OCI-LY3 (cell line): Measurements from ENCODE around the gene GAS7.

Experiments used
- H2AFZ ChIP-seq: fragments of 200-600, 300-600 bp; shearing (Covaris generic); 2 replicates; pipeline ENCODE4 v1.6.0; 2014; ENCODE audit warnings: antibody characterized with exemption, low read depth, low read length
- H3K27ac ChIP-seq: fragments of 200-600, 300-600 bp; sonication (generic); 2 replicates; pipeline ENCODE4 v1.5.1; 2014; ENCODE audit warnings: mild to moderate bottlenecking, low read length, moderate library complexity, mixed read lengths
- H3K27me3 ChIP-seq: fragments of 200-600, 300-600 bp; sonication (generic); 2 replicates; pipeline ENCODE4 v1.6.1; 2014; ENCODE audit warnings: low read depth, low read length, mixed read lengths
- H3K36me3 ChIP-seq: fragments of 200-600, 300-600 bp; sonication (generic); replicated peaks from 2 replicates; pipeline ENCODE3; 2014; ENCODE audit warnings: low read depth, low read length, mixed read lengths
- H3K4me1 ChIP-seq: fragments of 300-600, 200-600 bp; sonication (generic); 2 replicates; pipeline ENCODE4 v1.6.1; 2014; ENCODE audit warnings: low read length, mixed read lengths
- H3K4me2 ChIP-seq: fragments of 200-600, 300-600 bp; sonication (generic); 2 replicates; pipeline ENCODE4 v1.6.1; 2014; ENCODE audit warnings: low read length, mixed read lengths
- H3K4me3 ChIP-seq: fragments of 300-600, 200-600 bp; sonication (generic); 2 replicates; pipeline ENCODE4 v1.5.1; 2014; ENCODE audit warnings: antibody characterized with exemption, mild to moderate bottlenecking, low read length, moderate library complexity
- H3K79me2 ChIP-seq: fragments of 300-600, 200-600 bp; shearing (Covaris generic); 2 replicates; pipeline ENCODE4 v1.6.1; 2014; ENCODE audit warnings: mild to moderate bottlenecking, low read length, mixed read lengths
- H3K9ac ChIP-seq: fragments of 300-600, 200-600 bp; shearing (Covaris generic); 2 replicates; pipeline ENCODE4 v1.6.0; 2014; ENCODE audit warnings: mild to moderate bottlenecking, low read length, moderate library complexity
- H3K9me3 ChIP-seq: fragments of 200-600, 300-600 bp; shearing (Covaris generic); 2 replicates; pipeline ENCODE4 v1.6.1; 2014; ENCODE audit warnings: low read length, mixed read lengths; ENCODE audit not compliant: insufficient read depth
- H4K20me1 ChIP-seq: fragments of 200-600, 300-600 bp; sonication (generic); 2 replicates; pipeline ENCODE4 v1.6.1; 2016; ENCODE audit warnings: low read length, mixed read lengths; ENCODE audit not compliant: insufficient read depth
- CTCF ChIP-seq: fragments of 200-600, 300-600 bp; sonication (generic); IDR thresholded peaks from 2 replicates; pipeline ENCODE4 v1.5.1; 2014; ENCODE audit warnings: antibody characterized with exemption, low read length, low read depth
- EZH2phosphoT487 ChIP-seq: fragments of 200-600 bp; shearing (Covaris generic); IDR thresholded peaks from 2 replicates; pipeline ENCODE4 v1.6.1; 2018; ENCODE audit warnings: antibody characterized with exemption, mixed run types, low read depth

Gene GAS7

GRCh38 chr17:9905902-9906301, 292.5 kb downstream of the GAS7 start:
- H3K27me3 ChIP-seq: no peaks in the 10 kb centered on the region
- no peaks in the 10 kb centered on the region for H3K36me3 ChIP-seq
- no peaks in the 10 kb centered on the region for H4K20me1 ChIP-seq
- H2AFZ ChIP-seq: no peak overlapping the region
- H3K27ac ChIP-seq: no peak overlapping the region
- no peaks in the 10 kb centered on the region for H3K79me2 ChIP-seq
- TF ChIP-seq EZH2phosphoT487: no peak
- TF ChIP-seq CTCF: peak; percentile 47
- H3K4me1 ChIP-seq: no peaks in the 10 kb centered on the region
- no peak overlapping the region for H3K4me3 ChIP-seq
- no peak overlapping the region for H3K9ac ChIP-seq
- no peaks in the 10 kb centered on the region for H3K9me3 ChIP-seq
- no peak overlapping the region for H3K4me2 ChIP-seq

GRCh38 chr17:9905078-9905415, 293.4 kb downstream of the GAS7 start, which contains the start of gene RCVRN:
Gene RCVRN (minus strand): TSS chr17:9905271. CDS start chr17:9905180, 91 bp downstream.
- Histone ChIP-seq H3K27me3 (no peaks in the 10 kb centered on the region), H3K27ac (no peak within 1 kb of the TSS), H4K20me1 (no peaks in the 10 kb centered on the region), H3K9ac (no peak within 1 kb of the TSS), H3K9me3 (no peaks in the 10 kb centered on the region), H3K4me1 (no peaks in the 10 kb centered on the region), H3K79me2 (no peaks in the 10 kb centered on the region), H2AFZ (no peak within 1 kb of the TSS), H3K4me2 (no peak within 1 kb of the TSS), H3K4me3 (no peak within 1 kb of the TSS), H3K36me3 (no peaks in the 10 kb centered on the region)
- TF ChIP-seq EZH2phosphoT487 (no peak), CTCF (no peak)

- no peaks in the 10 kb centered on the region for H4K20me1 ChIP-seq
- no peak overlapping the region for H3K9ac ChIP-seq
- TF ChIP-seq CTCF: no peak
- H3K4me3 ChIP-seq: no peak overlapping the region
- no peaks in the 10 kb centered on the region for H3K36me3 ChIP-seq
- H3K79me2 ChIP-seq: no peaks in the 10 kb centered on the region
- H2AFZ ChIP-seq: no peak overlapping the region
- H3K27me3 ChIP-seq: no peaks in the 10 kb centered on the region
- H3K27ac ChIP-seq: no peak overlapping the region
- no peaks in the 10 kb centered on the region for H3K4me1 ChIP-seq
- no peaks in the 10 kb centered on the region for H3K9me3 ChIP-seq
- H3K4me2 ChIP-seq: no peak overlapping the region
Observed at GRCh38 chr17:9904277-9905077, 293.9 kb downstream of the GAS7 start.

- Histone ChIP-seq H2AFZ (no peak overlapping the region), H3K79me2 (no peaks in the 10 kb centered on the region), H3K4me2 (no peak overlapping the region)
Observed at GRCh38 chr17:9902120-9902519, 296.3 kb downstream of the GAS7 start.

More at GRCh38 chr17:9902120-9902519, 296.3 kb downstream of the GAS7 start:
- Histone ChIP-seq H3K9me3 (no peaks in the 10 kb centered on the region), H3K9ac (no peak overlapping the region), H3K36me3 (no peaks in the 10 kb centered on the region), H3K27ac (no peak overlapping the region), H3K4me1 (no peaks in the 10 kb centered on the region), H3K27me3 (no peaks in the 10 kb centered on the region), H3K4me3 (no peak overlapping the region), H4K20me1 (no peaks in the 10 kb centered on the region)
- TF ChIP-seq EZH2phosphoT487 (no peak), CTCF (no peak)
